Thyroid gland (tissue), 4 donors: ENCODE results near the gene COBLL1.

ENCODE experiments used
- POLR2A ChIP-seq, 2 donors: fragments of 450-650 bp; IDR thresholded peaks; one replicate each; pipeline ENCODE4 v1.6.1; 2017; ENCODE audit warnings: antibody characterized with exemption in 2 of 2, mild to moderate bottlenecking in 2 of 2, moderate library complexity in 1 of 2
- TF ChIP-seq, protein P1 (sequence below), 6 experiments: fragments of 200-600 bp in 3 of 6; fragments of 450-650 bp in 3 of 6; sonication (generic) in 3 of 6; IDR thresholded peaks; one replicate each; pipeline ENCODE4 v1.5.1; 2016 to 2019; ENCODE audit warnings: antibody characterized with exemption in 6 of 6, mild to moderate bottlenecking in 2 of 6, inconsistent platforms in 1 of 6, moderate library complexity in 1 of 6

DNA sequence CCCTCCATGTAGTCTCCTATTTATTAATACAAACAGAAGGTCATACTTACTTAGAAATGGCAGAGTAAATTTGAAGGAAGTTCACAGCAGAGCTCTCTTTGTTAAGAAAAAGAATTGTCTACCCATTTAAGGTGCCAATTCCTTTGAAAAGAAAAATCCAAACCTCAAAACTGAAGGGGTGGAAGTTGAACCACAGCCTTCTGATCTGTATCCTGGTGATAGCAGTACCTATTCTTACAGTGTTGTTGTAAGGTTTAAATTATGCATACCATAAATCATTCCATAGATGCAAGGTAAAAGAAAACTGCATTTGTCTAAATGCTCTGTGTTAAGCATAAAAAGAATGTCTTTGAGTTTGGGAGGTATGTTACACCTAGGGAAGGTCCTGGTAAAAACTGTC, 47.6 kb downstream of the COBLL1 start:
- TF ChIP-seq, protein P1, sequence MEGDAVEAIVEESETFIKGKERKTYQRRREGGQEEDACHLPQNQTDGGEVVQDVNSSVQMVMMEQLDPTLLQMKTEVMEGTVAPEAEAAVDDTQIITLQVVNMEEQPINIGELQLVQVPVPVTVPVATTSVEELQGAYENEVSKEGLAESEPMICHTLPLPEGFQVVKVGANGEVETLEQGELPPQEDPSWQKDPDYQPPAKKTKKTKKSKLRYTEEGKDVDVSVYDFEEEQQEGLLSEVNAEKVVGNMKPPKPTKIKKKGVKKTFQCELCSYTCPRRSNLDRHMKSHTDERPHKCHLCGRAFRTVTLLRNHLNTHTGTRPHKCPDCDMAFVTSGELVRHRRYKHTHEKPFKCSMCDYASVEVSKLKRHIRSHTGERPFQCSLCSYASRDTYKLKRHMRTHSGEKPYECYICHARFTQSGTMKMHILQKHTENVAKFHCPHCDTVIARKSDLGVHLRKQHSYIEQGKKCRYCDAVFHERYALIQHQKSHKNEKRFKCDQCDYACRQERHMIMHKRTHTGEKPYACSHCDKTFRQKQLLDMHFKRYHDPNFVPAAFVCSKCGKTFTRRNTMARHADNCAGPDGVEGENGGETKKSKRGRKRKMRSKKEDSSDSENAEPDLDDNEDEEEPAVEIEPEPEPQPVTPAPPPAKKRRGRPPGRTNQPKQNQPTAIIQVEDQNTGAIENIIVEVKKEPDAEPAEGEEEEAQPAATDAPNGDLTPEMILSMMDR (IDR thresholded peaks at IDR 0.05) = no peak
- no peak for TF ChIP-seq POLR2A (IDR thresholded peaks at IDR 0.05)
